M059J (cell line): ENCODE results near the gene XPNPEP2. TPM values are rescaled to one million over a fixed set of nuclear protein-coding genes. Genes with fewer than 3 reads are reported as not detected.

ENCODE experiments used
- DNase-seq: peaks from one replicate; pipeline ENCODE4 v3.0.0-alpha.2; 2012; ENCODE audit warnings: low read depth
- total RNA-seq: library from RNA; depleted of rRNA; stranded (reverse); fragments of >200 nt; shearing (Covaris generic); gene quantifications from 2 replicates; pipeline ENCODE4 v1.2.3, GENCODE V29; 2014

The XPNPEP2 gene
- total RNA-seq, 1 experiment from 2014 or later = not detected

GRCh38 chrX:129779747-129780146, 41.0 kb downstream of the XPNPEP2 start, which contains the start of gene SASH3:
TSS of gene SASH3 (plus strand) at chrX:129779949. CDS start at chrX:129780098, 149 bp downstream.
- no peak for DNase-seq

- DNase-seq = no peak
Measured at GRCh38 chrX:129780441-129781105, 41.8 kb downstream of the XPNPEP2 start.

GRCh38 chrX:129781134-129781672, 42.4 kb downstream of the XPNPEP2 start:
- no peak for DNase-seq

GRCh38 chrX:129781680-129782495, 43.1 kb downstream of the XPNPEP2 start:
- DNase-seq = no peak

- no peak for DNase-seq
Measured at GRCh38 chrX:129782706-129783105, 43.9 kb downstream of the XPNPEP2 start.

GRCh38 chrX:129783291-129783713, 44.5 kb downstream of the XPNPEP2 start:
- DNase-seq = no peak

- DNase-seq = no peak
Measured at GRCh38 chrX:129784371-129784770, 45.6 kb downstream of the XPNPEP2 start.

GRCh38 chrX:129785160-129785947, 46.6 kb downstream of the XPNPEP2 start:
- DNase-seq = no peak

GRCh38 chrX:129786210-129786651, 47.5 kb downstream of the XPNPEP2 start:
- no peak for DNase-seq

- peak; percentile 15 for DNase-seq
Measured at GRCh38 chrX:129787336-129788055, 48.7 kb downstream of the XPNPEP2 start.

GRCh38 chrX:129788527-129788926, 49.7 kb downstream of the XPNPEP2 start:
- no peak for DNase-seq

- DNase-seq = no peak
Measured at GRCh38 chrX:129790146-129790545, 51.4 kb downstream of the XPNPEP2 start.

- no peak for DNase-seq
Measured at GRCh38 chrX:129790808-129791207, 52.0 kb downstream of the XPNPEP2 start.

- DNase-seq = no peak
Measured at GRCh38 chrX:129791336-129791735, 52.6 kb downstream of the XPNPEP2 start.

- peak; percentile 7 for DNase-seq
Measured at GRCh38 chrX:129791961-129792570, 53.3 kb downstream of the XPNPEP2 start.

GRCh38 chrX:129792586-129793291, 54.0 kb downstream of the XPNPEP2 start:
- no peak for DNase-seq

GRCh38 chrX:129793604-129794191, 54.9 kb downstream of the XPNPEP2 start:
- DNase-seq = no peak

GRCh38 chrX:129795584-129795983, 56.8 kb downstream of the XPNPEP2 start:
- no peak for DNase-seq

GRCh38 chrX:129797251-129797906, 58.6 kb downstream of the XPNPEP2 start:
- no peak for DNase-seq
